ENCODE results near the gene MCHR2. TPM values are rescaled to one million over a fixed set of nuclear protein-coding genes. Genes with fewer than 3 reads are reported as not detected.

Gene MCHR2
- total and polyA plus RNA-seq, 5 donors, result not detected

- H3K9me3 ChIP-seq (ENCODE audit: control insufficient read depth, low read length), result no peaks in the 10 kb centered on the region
- peaks cover 3% of the 10 kb centered on the region for H3K27me3 ChIP-seq (ENCODE audit: control insufficient read depth, insufficient read depth)
- no peak overlapping the region for H3K27ac ChIP-seq (ENCODE audit: low read length)
- no peak for ATAC-seq
- H3K4me3 ChIP-seq (ENCODE audit: low read length), result no peak overlapping the region
- DNase-seq, result no peak
- intact Hi-C loops (cut with DNase I), result no loop called here
- no peaks in the 10 kb centered on the region for H3K4me1 ChIP-seq (ENCODE audit: control insufficient read depth, insufficient read depth, low read length)
- 56% methylated on average over 6 of the region's 6 CpGs for WGBS
Observed at GRCh38 chr6:99901596-99902384, 92.2 kb downstream of the MCHR2 start.

GRCh38 chr6:99894815-99895214 lies 99.2 kb downstream of the MCHR2 start:
- 67% methylated on average over 3 of the region's 3 CpGs for WGBS
- H3K4me3 ChIP-seq (ENCODE audit: low read length), result no peak overlapping the region
- no peak for DNase-seq
- intact Hi-C loops (cut with DNase I), result no loop called here
- H3K9me3 ChIP-seq (ENCODE audit: control insufficient read depth, low read length), result no peaks in the 10 kb centered on the region
- no peak overlapping the region for H3K27ac ChIP-seq (ENCODE audit: low read length)
- H3K4me1 ChIP-seq (ENCODE audit: control insufficient read depth, insufficient read depth, low read length), result no peaks in the 10 kb centered on the region
- no peak for ATAC-seq
- H3K27me3 ChIP-seq (ENCODE audit: control insufficient read depth, insufficient read depth), result peaks cover 3% of the 10 kb centered on the region

- intact Hi-C loops (cut with DNase I), result no loop called here
- ATAC-seq (no peak), DNase-seq (no peak)
- no peaks in the 10 kb centered on the region for H3K27me3 ChIP-seq (ENCODE audit: control insufficient read depth, insufficient read depth)
- H3K4me1 ChIP-seq (ENCODE audit: control insufficient read depth, insufficient read depth, low read length), result no peaks in the 10 kb centered on the region
- H3K9me3 ChIP-seq (ENCODE audit: control insufficient read depth, low read length), result no peaks in the 10 kb centered on the region
- H3K4me3 ChIP-seq (ENCODE audit: low read length), result no peak overlapping the region
- no peak overlapping the region for H3K27ac ChIP-seq (ENCODE audit: low read length)
Observed at GRCh38 chr6:99887066-99887465, 107.0 kb downstream of the MCHR2 start.

- Histone ChIP-seq H3K27me3 (ENCODE audit: control insufficient read depth, insufficient read depth) (no peaks in the 10 kb centered on the region), H3K4me1 (ENCODE audit: control insufficient read depth, insufficient read depth, low read length) (no peaks in the 10 kb centered on the region), H3K27ac (ENCODE audit: low read length) (no peak overlapping the region), H3K9me3 (ENCODE audit: control insufficient read depth, low read length) (no peaks in the 10 kb centered on the region), H3K4me3 (ENCODE audit: low read length) (no peak overlapping the region)
- no peak for DNase-seq
- intact Hi-C loops (cut with DNase I), result no loop called here
- ATAC-seq, result no peak
- 73% methylated on average over 3 of the region's 3 CpGs for WGBS
Observed at GRCh38 chr6:99885051-99885450, 109.0 kb downstream of the MCHR2 start.

GRCh38 chr6:99882128-99882702 lies 111.8 kb downstream of the MCHR2 start:
- Histone ChIP-seq H3K9me3 (ENCODE audit: control insufficient read depth, low read length) (no peaks in the 10 kb centered on the region), H3K4me1 (ENCODE audit: control insufficient read depth, insufficient read depth, low read length) (no peaks in the 10 kb centered on the region), H3K27ac (ENCODE audit: low read length) (no peak overlapping the region), H3K4me3 (ENCODE audit: low read length) (no peak overlapping the region), H3K27me3 (ENCODE audit: control insufficient read depth, insufficient read depth) (no peaks in the 10 kb centered on the region)
- WGBS, result 84% methylated on average over 4 of the region's 4 CpGs
- DNase-seq (no peak), ATAC-seq (no peak)
- intact Hi-C loops (cut with DNase I), result no loop called here

- H3K4me1 ChIP-seq (ENCODE audit: control insufficient read depth, insufficient read depth, low read length), result no peaks in the 10 kb centered on the region
- WGBS, result 41% methylated on average over 3 of the region's 3 CpGs
- no peak for ATAC-seq
- H3K27ac ChIP-seq (ENCODE audit: low read length), result no peak overlapping the region
- H3K9me3 ChIP-seq (ENCODE audit: control insufficient read depth, low read length), result no peaks in the 10 kb centered on the region
- no peaks in the 10 kb centered on the region for H3K27me3 ChIP-seq (ENCODE audit: control insufficient read depth, insufficient read depth)
- intact Hi-C loops (cut with DNase I), result loop anchor here in 1 of 4 donors (10.0 kb wide), 1 partner anchor 215 kb away; no protein-coding TSS in a partner anchor
- DNase-seq, result no peak
- no peak overlapping the region for H3K4me3 ChIP-seq (ENCODE audit: low read length)
Observed at GRCh38 chr6:99879431-99879830, 114.6 kb downstream of the MCHR2 start.

GRCh38 chr6:99875068-99875467 lies 119.0 kb downstream of the MCHR2 start:
- no peaks in the 10 kb centered on the region for H3K9me3 ChIP-seq (ENCODE audit: control insufficient read depth, low read length)
- intact Hi-C loops (cut with DNase I), result loop anchor here in 1 of 4 donors (10.0 kb wide), 1 partner anchor 220 kb away; no protein-coding TSS in a partner anchor
- no peaks in the 10 kb centered on the region for H3K4me1 ChIP-seq (ENCODE audit: control insufficient read depth, insufficient read depth, low read length)
- no peak overlapping the region for H3K4me3 ChIP-seq (ENCODE audit: low read length)
- no peaks in the 10 kb centered on the region for H3K27me3 ChIP-seq (ENCODE audit: control insufficient read depth, insufficient read depth)
- no peak overlapping the region for H3K27ac ChIP-seq (ENCODE audit: low read length)
- ATAC-seq (no peak), DNase-seq (no peak)
- WGBS, result 80% methylated on average over 4 of the region's 4 CpGs

- intact Hi-C loops (cut with DNase I), result loop anchor here in 1 of 4 donors (10.0 kb wide), 1 partner anchor 222 kb away; no protein-coding TSS in a partner anchor
- Histone ChIP-seq H3K4me1 (ENCODE audit: control insufficient read depth, insufficient read depth, low read length) (no peaks in the 10 kb centered on the region), H3K9me3 (ENCODE audit: control insufficient read depth, low read length) (no peaks in the 10 kb centered on the region), H3K27me3 (ENCODE audit: control insufficient read depth, insufficient read depth) (no peaks in the 10 kb centered on the region), H3K4me3 (ENCODE audit: low read length) (no peak overlapping the region), H3K27ac (ENCODE audit: low read length) (no peak overlapping the region)
- 62% methylated on average over 2 of the region's 2 CpGs for WGBS
- no peak for ATAC-seq
- no peak for DNase-seq
Observed at GRCh38 chr6:99873084-99873483, 120.9 kb downstream of the MCHR2 start.

GRCh38 chr6:99871641-99872040 lies 122.4 kb downstream of the MCHR2 start:
- Histone ChIP-seq H3K9me3 (ENCODE audit: control insufficient read depth, low read length) (no peaks in the 10 kb centered on the region), H3K4me3 (ENCODE audit: low read length) (no peak overlapping the region), H3K27me3 (ENCODE audit: control insufficient read depth, insufficient read depth) (no peaks in the 10 kb centered on the region), H3K4me1 (ENCODE audit: control insufficient read depth, insufficient read depth, low read length) (no peaks in the 10 kb centered on the region), H3K27ac (ENCODE audit: low read length) (no peak overlapping the region)
- ATAC-seq, result no peak
- WGBS, result 47% methylated on average over 3 of the region's 3 CpGs
- DNase-seq, result no peak
- intact Hi-C loops (cut with DNase I), result loop anchor here in 1 of 4 donors (10.0 kb wide), 1 partner anchor 223 kb away; no protein-coding TSS in a partner anchor
